PC-9 (cell line): ENCODE data around the gene SELENOV. TPM values are rescaled to one million over a fixed set of nuclear protein-coding genes. Genes with fewer than 3 reads are reported as not detected.

Experiments
- BruUV-seq: library from RNA; stranded (reverse); fragments of 400-500 nt; replicated peaks from 2 replicates; lab custom pipeline; 2021; lab: Mats Ljungman, UMichigan
- CTCF ChIA-PET: fragments of 300-600 bp; sonication (Branson Sonifier 250); formaldehyde crosslinking; loops from one replicate; lab custom pipeline; 2022; ENCODE audit warnings: antibody characterized with exemption; lab: Charles Lee
- POLR2A ChIA-PET: fragments of 300-600 bp; sonication (Branson Sonifier 250); formaldehyde crosslinking; loops from one replicate; lab custom pipeline; 2022; ENCODE audit warnings: antibody characterized with exemption; ENCODE audit not compliant: unreplicated experiment; lab: Charles Lee
- DNase-seq, 2 experiments: peaks; one replicate each; pipeline versions ENCODE4 v3.0.0 to v3.0.0-alpha.2; 2015 to 2022; ENCODE audit warnings: mixed read lengths in 1 of 2
- H2AFZ ChIP-seq: fragments of 200-600 bp; sonication (generic); 2 replicates; pipeline ENCODE4 v1.8.1; 2017; ENCODE audit warnings: antibody characterized with exemption
- H3F3A ChIP-seq: fragments of 200-600 bp; sonication (generic); 2 replicates; pipeline ENCODE4 v1.8.1; 2017; ENCODE audit warnings: antibody characterized with exemption, mild to moderate bottlenecking, low read depth; ENCODE audit not compliant: insufficient read depth
- H3K27ac ChIP-seq: fragments of 200-600 bp; sonication (generic); 2 replicates; pipeline ENCODE4 v1.6.1; 2016; ENCODE audit warnings: mixed run types
- H3K27me3 ChIP-seq: fragments of 200-600 bp; sonication (generic); 2 replicates; pipeline ENCODE4 v1.6.1; 2016; ENCODE audit warnings: low read depth, mixed run types; ENCODE audit not compliant: insufficient read depth
- H3K36me3 ChIP-seq: fragments of 200-600 bp; sonication (generic); 2 replicates; pipeline ENCODE4 v1.6.1; 2016; ENCODE audit warnings: low read depth, mixed run types
- H3K4me1 ChIP-seq: fragments of 200-600 bp; sonication (generic); replicated peaks from 2 replicates; pipeline ENCODE4 v1.6.1; 2016; ENCODE audit warnings: mixed run types; ENCODE audit not compliant: insufficient read depth
- H3K4me2 ChIP-seq: fragments of 200-600 bp; sonication (generic); 2 replicates; pipeline ENCODE4 v1.6.1; 2017; ENCODE audit warnings: mixed run types
- H3K4me3 ChIP-seq: fragments of 200-600 bp; sonication (generic); 2 replicates; pipeline ENCODE4 v1.6.1; 2016; ENCODE audit warnings: mixed run types
- H3K79me2 ChIP-seq: fragments of 200-600 bp; sonication (generic); 2 replicates; pipeline ENCODE4 v1.6.1; 2017; ENCODE audit warnings: low read depth, mixed run types
- H3K9me2 ChIP-seq: fragments of 200-600 bp; sonication (generic); 2 replicates; pipeline ENCODE4 v1.8.1; 2017; ENCODE audit warnings: mild to moderate bottlenecking; ENCODE audit not compliant: insufficient read depth
- H3K9me3 ChIP-seq: fragments of 200-600 bp; sonication (generic); 2 replicates; pipeline ENCODE4 v1.8.1; 2016; ENCODE audit warnings: low read depth; ENCODE audit not compliant: insufficient read depth
- H4K20me1 ChIP-seq: fragments of 200-600 bp; sonication (generic); 2 replicates; pipeline ENCODE4 v1.8.1; 2017; ENCODE audit not compliant: insufficient read depth
- EZH2 ChIP-seq: fragments of 200-600 bp; sonication (generic); IDR thresholded peaks from 2 replicates; pipeline ENCODE4 v1.8.0; 2017; ENCODE audit warnings: antibody characterized with exemption, low read depth
- intact Hi-C: fragments of 100-400 bp; cut with micrococcal nuclease; formaldehyde crosslinking; loops from one replicate; pipeline ENCODE4 v1.10.0; 2022; ENCODE audit not compliant: unreplicated experiment
- total RNA-seq: library from RNA; stranded (reverse); gene quantifications from 2 replicates; pipeline ENCODE4 v1.2.3, GENCODE V29; 2021
- TF ChIP-seq, protein P1 (sequence below): fragments of 200-600 bp; sonication (generic); conservative IDR thresholded peaks from 2 replicates; pipeline ENCODE4 v1.6.1; 2017; ENCODE audit warnings: mixed run types, antibody characterized with exemption, mild to moderate bottlenecking, moderate library complexity

Gene SELENOV
- total RNA-seq, 1 experiment from 2014 or later: not detected

DNA sequence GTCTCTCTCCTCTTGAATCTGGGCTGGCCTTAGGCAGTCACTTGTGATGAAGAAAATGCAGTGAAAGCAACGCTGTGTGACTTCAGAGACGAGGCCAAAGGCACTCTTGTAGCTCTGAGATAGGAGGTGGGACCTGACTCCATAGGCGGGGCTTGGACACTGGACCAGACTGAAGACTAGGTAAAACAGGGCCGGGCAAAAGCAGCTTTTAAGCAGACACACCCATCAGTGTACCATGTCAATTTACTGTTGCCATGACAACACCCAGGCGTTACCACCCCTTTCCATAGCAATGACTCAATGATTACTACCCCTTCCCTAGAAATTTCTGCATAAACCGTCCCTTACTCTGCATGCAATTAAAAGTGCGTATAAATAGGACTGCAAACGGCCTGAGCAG lies 31.7 kb downstream of the SELENOV start:
- Histone ChIP-seq H3K4me2 (no peak overlapping the region), H3K9me2 (no peaks in the 10 kb centered on the region), H2AFZ (no peak overlapping the region), H3K27me3 (peaks cover 12% of the 10 kb centered on the region; the same call in 1 of the 2 replicates), H3K27ac (no peak overlapping the region), H3K36me3 (no peaks in the 10 kb centered on the region), H3F3A (no peaks in the 10 kb centered on the region), H4K20me1 (no peaks in the 10 kb centered on the region), H3K4me1 (no peaks in the 10 kb centered on the region), H3K4me3 (no peak overlapping the region), H3K9me3 (no peaks in the 10 kb centered on the region), H3K79me2 (no peaks in the 10 kb centered on the region)
- no TSS peak for BruUV-seq
- intact Hi-C loops: no loop called here
- CTCF ChIA-PET: no interaction called here
- POLR2A ChIA-PET: no interaction called here
- TF ChIP-seq, protein P1, sequence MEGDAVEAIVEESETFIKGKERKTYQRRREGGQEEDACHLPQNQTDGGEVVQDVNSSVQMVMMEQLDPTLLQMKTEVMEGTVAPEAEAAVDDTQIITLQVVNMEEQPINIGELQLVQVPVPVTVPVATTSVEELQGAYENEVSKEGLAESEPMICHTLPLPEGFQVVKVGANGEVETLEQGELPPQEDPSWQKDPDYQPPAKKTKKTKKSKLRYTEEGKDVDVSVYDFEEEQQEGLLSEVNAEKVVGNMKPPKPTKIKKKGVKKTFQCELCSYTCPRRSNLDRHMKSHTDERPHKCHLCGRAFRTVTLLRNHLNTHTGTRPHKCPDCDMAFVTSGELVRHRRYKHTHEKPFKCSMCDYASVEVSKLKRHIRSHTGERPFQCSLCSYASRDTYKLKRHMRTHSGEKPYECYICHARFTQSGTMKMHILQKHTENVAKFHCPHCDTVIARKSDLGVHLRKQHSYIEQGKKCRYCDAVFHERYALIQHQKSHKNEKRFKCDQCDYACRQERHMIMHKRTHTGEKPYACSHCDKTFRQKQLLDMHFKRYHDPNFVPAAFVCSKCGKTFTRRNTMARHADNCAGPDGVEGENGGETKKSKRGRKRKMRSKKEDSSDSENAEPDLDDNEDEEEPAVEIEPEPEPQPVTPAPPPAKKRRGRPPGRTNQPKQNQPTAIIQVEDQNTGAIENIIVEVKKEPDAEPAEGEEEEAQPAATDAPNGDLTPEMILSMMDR: no peak
- no peak for TF ChIP-seq EZH2
- DNase-seq: no peak

DNA sequence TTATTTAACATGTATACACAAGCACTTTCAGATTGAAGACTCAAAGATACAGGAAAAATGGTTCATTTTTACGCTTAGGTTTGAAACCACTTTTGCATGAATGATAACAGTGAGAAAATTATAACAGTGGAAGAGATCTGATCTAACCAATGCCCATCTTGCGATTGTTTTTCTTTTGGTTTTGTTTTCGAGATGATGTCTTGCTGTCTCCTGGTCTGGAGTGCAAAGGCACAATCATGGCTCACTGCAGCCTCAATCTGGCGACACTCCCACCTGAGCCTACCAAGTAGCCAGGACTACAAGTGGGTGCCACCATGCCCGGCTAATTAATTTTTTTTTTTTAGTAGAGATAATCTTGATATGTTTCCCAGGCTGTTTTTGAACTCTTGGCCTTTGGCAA lies 35.3 kb downstream of the SELENOV start:
- no peaks in the 10 kb centered on the region for H4K20me1 ChIP-seq
- H3F3A ChIP-seq: no peaks in the 10 kb centered on the region
- H3K4me3 ChIP-seq: no peak overlapping the region
- intact Hi-C loops: loop anchor here (5.0 kb wide), 1 partner anchor 292 kb away; no protein-coding TSS in a partner anchor
- H3K79me2 ChIP-seq: no peaks in the 10 kb centered on the region
- POLR2A ChIA-PET: no interaction called here
- H3K27ac ChIP-seq: no peak overlapping the region
- H3K9me3 ChIP-seq: no peaks in the 10 kb centered on the region
- H3K4me2 ChIP-seq: no peak overlapping the region
- DNase-seq: no peak
- CTCF ChIA-PET: no interaction called here
- TF ChIP-seq, protein P1: no peak
- TF ChIP-seq EZH2: no peak
- H3K27me3 ChIP-seq: peaks cover 38% of the 10 kb centered on the region
- H3K4me1 ChIP-seq: no peaks in the 10 kb centered on the region
- H3K36me3 ChIP-seq: no peaks in the 10 kb centered on the region
- no peak overlapping the region for H2AFZ ChIP-seq
- no peaks in the 10 kb centered on the region for H3K9me2 ChIP-seq
- no TSS peak for BruUV-seq

DNA sequence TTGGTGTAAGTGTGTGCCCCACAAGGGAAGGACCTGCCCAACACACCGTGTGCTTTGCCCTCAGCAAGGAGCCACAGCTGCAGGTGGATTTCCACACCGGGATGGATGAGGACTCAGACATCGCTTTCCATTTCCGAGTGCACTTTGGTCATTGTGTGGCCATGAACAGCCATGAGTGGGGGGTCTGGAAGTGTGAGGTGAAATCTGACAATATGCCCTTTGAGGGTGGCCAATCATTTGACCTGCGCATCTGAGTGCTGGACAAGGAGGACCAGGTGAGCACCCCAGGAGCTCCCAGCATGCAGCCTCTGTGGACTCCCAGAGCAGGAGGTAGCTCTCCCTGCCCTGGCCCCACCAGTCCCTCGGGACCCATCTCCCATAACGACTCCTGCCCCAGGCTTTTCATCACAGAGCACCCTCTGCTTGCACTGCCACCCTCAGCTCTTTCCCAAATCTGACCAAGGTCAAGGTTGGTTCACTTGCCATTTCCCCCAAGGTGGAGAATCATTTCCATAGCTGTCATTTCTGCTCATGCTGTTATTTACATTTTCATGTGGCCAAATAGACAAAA lies 38.2 kb downstream of the SELENOV start:
- no peaks in the 10 kb centered on the region for H3K36me3 ChIP-seq
- H4K20me1 ChIP-seq: no peaks in the 10 kb centered on the region
- ChIA-PET CTCF (no interaction called here), POLR2A (no interaction called here)
- H3K27ac ChIP-seq: no peak overlapping the region
- H3K9me2 ChIP-seq: no peaks in the 10 kb centered on the region
- H3K79me2 ChIP-seq: no peaks in the 10 kb centered on the region
- no peak overlapping the region for H3K4me2 ChIP-seq
- H2AFZ ChIP-seq: no peak overlapping the region
- intact Hi-C loops: loop anchor here (5.0 kb wide), 1 partner anchor 289 kb away; no protein-coding TSS in a partner anchor
- peaks cover 34% of the 10 kb centered on the region for H3K27me3 ChIP-seq
- no TSS peak for BruUV-seq
- TF ChIP-seq EZH2: no peak
- TF ChIP-seq, protein P1: no peak
- no peaks in the 10 kb centered on the region for H3K9me3 ChIP-seq
- DNase-seq: no peak
- peaks cover 8% of the 10 kb centered on the region; the same call in 1 of the 2 replicates for H3K4me1 ChIP-seq
- H3K4me3 ChIP-seq: no peak overlapping the region
- H3F3A ChIP-seq: no peaks in the 10 kb centered on the region
